HG02642 (cell line): ENCODE data around the gene NR6A1.
"Not testable (repeated sequence)": the region's sequence is repeated elsewhere in the genome, so short reads cannot be mapped to it uniquely, and the experiment has no call there.

ENCODE experiments used
- ATAC-seq: cut with Tn5 transposase; IDR thresholded peaks from one replicate; pipeline ENCODE4 v1.9.1; 2021; ENCODE audit warnings: mild to moderate bottlenecking; ENCODE audit not compliant: unreplicated experiment, poor library complexity

Gene NR6A1

DNA sequence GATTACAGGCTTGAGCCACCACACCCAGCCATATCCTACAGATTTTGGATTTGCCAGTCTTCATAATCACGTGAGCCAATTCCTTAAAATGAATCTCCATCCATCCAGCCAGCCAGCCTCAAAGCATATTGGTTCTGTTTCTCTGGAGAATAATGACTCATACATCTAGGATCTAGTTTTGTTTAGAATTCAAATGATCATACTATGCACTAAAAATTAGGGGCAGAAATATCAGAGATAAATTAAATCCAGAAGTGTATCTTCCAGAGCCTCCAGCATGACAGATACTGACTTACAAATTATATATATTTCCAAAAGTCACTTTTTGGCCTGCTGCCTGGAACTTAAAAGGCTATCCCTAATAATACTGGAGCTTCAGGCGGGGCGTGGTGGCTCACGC is 144.8 kb downstream of the NR6A1 start:
- ATAC-seq, result no peak

DNA sequence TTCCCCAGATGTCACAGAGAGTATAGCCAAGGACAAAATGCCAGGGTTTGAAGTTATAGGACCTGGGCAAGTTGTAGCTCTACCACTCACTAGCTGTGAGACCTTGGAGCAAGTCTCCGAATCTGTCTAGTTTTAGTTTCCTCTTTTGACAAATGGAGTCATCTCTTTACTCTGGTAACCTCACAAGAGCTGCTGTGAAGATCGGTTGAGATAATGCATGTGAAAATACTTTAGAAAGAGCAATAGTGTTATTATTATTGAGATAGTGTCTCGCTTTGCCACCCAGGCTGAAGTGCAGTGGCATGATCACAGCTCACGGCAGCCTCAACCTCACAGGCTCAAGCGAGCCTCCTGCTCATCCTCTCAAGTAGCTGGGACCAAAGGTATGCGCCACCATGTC is 146.0 kb downstream of the NR6A1 start:
- no peak for ATAC-seq

DNA sequence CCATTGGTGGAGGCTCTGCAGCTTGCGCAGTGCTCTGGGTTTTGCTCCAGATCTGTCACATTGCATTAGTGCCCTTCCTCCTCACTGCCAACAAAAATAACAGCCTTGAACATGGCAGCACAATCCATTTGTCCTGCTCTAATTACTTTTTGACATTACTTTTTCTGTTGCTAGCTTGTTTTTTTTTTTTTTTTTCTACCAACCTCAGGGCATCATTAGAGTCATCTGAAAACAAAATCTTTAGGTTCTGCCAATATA is 146.4 kb downstream of the NR6A1 start:
- ATAC-seq, result no peak

DNA sequence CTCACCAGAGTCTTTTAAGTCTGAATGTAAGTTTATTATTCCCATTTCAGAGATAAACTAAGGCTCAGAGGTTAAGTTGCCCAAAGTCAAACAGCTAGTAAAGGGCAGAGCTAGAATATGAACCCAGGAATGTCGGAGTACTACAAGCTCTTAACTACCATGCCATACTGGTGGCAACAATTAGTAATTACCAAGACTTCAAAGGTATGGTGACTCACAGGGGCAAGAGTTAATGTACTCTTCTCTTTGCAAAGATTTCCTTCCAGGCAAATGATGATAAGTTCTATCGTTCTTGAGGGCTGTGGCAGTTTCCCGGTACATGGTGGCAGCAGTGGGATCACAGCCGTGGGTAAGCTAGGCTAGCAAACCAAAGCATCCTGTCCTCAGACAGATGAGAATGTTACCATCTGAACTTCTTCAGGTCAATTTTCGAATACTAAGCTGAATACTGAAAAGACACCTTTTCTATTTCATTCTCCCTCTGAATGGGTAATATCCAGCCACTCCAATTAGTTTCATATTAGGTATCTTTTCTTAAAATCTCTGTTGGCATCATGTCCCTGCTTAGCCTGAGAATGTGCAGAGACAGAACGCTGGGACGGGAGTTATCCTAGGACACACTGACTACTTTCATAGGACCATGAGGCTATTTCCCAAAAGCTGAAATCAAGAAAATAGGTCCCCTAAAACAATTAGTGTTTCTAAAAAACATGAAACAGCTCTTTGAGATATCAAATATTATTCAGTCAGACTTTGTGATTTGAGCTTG is 147.0 kb downstream of the NR6A1 start:
- ATAC-seq, result no peak

DNA sequence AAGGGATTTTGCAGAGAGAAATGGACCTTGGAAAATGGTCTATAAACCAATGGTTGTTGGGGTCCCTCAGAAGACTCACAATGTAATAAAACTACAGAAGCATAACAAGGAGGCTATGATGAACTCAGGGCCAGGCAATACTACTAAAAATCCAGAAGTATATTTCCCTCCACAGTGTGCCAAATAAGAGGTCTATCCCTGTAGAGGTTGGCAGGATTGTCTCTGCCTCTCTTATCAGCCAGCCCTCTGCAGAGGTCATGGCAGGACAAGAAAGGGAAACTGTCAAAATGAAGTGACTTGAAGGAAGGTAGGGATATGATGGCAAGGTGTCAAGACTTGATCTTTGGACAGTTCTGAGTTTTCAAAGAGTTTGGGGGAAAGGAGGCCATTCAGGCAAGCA is 148.2 kb downstream of the NR6A1 start:
- no peak for ATAC-seq

DNA sequence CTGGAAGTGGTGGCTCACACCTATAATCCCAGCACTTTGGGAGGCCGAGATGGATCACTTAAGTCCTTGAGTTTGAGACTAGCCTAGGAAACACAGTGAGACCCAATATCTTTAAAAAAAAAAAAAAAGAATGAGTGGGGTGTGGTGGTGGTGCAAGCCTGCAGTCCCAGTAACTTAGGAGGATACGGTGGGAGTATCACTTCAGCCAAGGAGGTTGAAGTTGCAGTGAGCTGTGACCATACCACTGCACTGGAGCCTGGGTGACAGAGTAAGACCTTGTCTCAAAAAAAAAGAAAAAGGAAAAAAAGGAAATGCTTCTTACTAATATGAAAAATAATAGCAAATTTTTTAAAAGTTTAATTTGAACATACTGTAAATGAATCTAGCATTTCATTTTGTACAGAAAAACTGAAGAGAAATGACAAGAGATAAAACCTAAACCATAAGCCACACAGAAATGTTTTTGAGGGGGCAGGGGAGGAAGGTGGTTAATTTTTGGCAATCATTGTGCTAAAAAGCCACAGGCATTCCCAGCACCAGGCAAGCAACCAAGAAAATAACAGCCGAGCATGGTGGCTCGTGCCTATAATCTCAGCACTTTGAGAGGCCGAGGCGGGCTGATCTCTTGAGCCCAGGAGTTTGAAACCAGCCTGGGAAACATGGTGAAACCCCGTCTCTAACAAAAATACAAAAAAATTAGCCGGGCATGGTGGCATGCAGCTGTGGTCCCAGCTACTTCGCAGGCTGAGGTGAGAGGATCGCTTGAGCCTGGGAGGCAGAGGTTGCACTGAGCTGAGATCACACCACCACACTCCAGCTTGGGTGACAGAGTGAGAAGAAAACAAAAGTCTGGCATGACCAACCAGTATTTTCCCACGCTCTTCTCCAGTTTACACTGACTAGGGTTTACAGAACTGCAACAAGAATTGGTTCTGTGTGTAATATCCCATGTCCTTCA is 149.5 kb downstream of the NR6A1 start:
- ATAC-seq, result no peak

DNA sequence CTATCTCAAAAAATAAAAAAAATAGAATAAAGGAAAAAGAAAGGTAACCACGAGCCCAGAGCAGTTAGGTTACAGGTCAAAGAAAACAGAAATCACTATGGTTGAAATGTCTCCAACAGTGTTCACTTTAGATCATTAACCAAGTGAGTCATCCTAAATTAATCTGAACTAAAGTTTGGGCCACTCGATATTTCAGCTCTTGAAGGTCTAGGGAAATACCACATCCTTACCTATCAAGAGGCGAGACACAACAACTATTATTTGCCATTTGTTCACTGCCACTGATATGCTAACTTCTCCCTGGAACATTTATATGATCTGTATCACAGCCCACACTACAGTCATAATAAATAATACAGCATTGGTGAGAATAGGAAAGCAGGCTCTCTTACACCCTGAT is 152.6 kb downstream of the NR6A1 start:
- ATAC-seq, result no peak

DNA sequence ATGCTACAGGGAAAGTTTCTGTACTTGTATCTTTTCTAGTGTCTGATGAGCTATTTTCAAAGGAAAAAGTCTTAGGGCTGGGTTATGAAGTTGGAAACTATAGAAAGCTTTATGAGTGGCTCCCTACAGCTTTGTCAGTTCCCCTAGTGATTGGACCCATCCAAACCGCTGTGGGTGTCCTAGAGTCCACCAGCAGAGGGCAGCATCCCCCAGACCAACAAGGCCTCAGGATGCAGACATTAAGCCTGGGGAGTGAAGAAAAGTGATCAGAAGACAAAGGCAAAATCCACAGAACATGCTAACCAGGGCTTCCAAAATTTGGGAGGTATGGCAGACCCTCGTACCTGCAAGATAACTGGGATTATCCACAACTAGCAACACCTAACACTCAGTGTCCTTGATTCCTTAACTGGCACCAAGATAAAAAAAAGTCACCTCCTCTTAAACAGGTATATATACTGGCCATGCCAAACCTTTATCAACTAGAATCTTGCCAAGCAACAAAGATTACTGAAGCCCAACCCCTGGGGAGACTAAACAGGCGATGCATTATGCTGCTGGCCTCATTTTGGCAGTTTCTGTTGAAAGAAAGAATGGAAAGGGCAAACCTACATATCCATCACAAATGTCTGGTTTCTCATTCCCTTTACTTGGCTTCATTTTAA is 153.5 kb downstream of the NR6A1 start:
- ATAC-seq, result no peak

DNA sequence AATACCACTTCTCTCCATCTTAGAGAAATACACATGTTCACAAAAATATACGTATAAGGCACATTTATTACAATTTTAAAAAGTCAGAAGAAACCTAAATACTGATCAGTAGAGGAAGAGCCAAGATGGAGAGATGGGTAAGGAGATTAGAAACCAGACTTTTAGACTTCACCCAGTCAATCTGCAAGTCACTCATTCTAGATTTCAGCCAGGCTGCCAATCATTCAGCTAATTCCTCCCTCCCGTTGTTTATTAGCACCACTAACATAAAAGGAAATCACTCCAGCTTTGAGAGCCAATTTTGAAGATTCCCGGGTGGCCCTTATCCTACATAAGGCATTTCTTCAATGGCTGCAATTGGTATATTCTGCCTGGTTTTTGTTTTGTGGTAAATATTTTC is 154.2 kb downstream of the NR6A1 start:
- ATAC-seq, result no peak

DNA sequence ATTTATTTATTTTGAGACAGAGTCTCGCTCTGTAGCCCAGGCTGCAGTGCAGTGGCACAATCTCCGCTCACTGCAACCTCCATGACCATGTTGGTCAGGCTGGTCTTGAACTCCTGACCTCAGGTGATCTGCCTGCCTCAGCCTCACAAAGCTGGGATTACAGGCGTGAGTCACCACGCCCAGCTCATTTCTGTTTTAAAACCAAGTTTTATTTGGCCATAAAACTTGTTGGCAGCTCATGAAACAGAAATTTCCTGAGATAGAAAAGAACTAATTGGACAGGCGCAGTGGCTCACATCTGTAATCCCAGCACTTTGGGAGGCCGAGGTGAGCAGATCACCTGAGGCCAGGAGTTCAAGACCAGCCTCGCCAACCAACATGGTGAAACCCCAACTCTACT is 155.3 kb downstream of the NR6A1 start:
- ATAC-seq, result not testable (repeated sequence)

DNA sequence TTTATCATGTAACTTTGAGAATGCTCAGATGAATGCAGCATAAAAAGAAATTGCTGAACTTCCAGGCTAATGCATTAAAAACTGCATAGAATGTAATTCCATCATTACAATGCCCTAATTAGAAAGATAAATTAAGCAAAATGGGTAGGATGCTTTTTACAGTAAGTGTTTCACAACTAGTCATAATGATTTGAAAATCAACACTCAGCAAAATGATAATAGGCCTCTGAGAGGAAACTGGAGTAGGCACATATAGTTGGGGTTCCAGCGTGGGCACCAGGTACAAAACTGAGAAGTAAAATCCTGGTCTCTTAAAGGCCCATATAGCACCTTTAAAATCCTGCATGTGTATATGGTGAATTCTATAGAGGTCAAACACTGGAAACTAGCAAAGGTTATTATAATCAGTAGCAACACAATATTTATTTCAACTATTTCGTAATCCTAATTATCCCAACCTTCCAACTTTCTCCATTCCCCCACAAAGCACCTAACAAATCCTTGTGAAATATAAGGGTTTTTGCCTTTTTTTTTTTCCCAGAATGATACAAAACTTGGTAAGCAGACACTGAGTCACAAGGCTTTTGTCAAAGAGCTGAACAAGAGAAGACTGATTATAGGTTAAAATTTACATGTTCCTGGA is 155.9 kb downstream of the NR6A1 start:
- no peak for ATAC-seq

DNA sequence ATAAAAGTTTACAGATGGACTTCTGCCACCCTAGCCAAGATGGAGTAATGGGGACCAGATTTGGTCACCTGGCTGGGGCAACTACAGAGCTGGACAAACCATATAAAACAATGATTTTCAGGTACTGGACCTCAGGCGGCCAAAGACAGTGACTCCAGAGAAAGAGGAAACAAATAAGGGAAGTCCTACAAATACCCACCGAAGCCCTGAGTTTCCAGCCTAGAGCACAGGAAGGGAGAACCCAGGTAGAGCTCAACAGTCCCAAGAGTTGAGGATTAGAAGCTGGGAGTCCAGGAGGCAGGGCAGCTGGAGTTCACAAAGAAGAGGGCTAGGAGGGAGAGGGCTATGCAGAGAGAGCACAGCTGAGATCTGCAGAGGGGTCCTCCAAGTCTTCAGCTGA is 157.3 kb downstream of the NR6A1 start:
- ATAC-seq, result no peak

DNA sequence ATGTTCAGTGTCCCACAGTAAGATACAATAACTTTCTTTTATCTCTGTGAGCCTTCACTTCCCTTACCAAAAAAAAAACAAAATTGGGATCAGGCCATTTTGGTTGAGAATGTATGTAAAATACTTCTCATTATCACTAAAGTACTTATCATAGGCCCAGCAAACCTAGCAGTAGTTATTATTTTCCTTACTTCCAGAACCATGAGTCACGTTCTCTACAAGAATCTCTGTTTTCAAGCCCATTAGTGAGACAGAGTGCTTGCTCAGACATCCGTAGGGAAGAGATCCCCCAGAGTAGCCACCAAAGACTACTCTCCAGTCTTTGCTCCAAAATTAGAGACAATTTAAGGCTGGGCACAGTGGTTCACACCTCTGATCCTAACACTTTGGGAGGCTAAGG is 160.0 kb downstream of the NR6A1 start:
- ATAC-seq, result no peak

DNA sequence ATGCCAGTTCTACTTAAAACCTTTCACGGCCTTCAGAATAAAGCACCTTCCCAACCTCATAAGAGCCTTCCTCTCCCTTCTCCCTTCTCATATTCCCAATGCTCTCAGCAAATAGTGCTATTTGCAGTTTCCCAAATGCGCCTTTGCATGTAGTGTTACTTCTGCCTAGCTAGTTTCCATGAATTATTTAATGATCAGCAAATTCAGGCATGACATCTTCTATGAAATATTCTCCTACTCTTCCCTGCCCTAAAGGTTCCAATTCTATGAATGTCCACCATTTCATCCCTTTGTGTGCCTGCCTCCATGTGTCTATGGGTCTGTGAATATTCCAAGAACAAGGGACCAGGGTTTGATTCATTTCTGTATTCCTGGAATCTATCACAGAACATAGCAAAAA is 165.1 kb downstream of the NR6A1 start:
- ATAC-seq, result no peak

DNA sequence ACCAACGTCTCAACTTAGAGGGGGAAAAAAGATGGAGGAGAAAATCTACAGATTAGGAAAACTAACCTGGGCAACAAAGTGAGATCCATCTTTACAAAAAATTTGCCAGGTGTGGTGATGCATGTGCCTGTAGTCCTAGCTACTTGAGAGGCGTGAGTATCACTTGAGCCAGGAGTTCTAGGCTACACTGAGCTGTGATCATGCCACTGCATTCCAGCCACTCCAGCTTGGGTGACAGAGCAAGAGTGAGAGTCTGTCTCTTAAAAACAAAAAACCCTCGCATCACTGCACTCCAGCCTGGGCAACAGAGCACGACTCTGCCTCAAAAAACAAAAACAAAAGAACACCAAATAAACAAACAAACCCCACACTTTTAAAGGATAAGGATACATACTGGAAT is 165.9 kb downstream of the NR6A1 start:
- ATAC-seq, result no peak

DNA sequence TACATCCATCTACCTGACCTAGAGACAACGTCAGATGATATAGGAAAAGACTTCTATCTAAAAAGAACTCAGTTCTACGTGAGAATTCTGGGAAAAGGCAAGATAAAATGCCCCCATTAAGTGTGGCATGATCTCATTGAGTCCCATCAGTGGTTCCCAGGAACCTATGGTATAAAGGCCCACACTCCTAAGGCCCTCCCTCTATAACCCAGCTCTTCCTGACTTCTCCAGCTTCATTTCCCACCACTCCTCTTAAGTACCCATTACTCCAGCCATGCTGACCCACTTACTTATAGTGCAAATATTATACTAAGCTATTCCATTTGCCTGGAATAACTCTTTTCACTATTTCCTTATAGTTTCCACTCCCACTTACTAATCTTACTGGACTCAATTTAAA is 168.5 kb downstream of the NR6A1 start:
- no peak for ATAC-seq

DNA sequence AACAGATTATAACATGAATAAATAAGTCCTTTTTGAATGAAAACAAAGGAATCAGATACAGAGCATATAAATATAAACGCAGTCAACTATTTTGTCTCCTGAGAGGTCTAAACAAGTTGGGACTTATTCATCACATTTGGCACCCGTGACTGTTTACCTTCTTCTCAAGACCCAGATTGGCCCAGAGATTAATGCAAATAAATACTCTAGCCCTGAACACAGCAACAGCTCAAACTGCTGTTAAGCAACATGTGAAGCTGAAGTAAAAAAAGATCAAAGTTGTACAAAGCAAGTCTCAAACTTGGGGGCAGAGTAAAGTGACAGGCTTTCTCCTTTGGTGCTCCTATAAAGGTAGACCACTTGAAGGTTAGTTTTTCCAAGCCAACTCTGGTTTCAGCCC is 168.9 kb downstream of the NR6A1 start:
- ATAC-seq, result no peak

DNA sequence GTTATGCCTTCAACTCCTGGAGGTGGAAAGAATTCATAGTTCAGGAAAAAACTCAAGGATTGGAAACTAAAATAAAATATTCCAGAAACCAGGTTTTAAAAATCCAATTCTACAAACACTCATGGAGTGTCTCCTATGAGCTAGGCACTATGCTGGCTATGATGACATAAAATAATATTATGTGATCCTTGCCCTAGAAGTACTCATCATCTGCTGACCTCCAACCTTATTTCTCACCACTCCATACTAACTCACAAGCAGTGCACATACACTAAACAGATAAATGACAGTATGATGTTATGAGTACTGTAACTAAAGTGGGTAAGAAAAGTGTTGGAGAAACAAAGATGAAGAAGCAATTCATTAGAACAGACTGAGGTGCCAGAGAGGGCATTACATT is 170.7 kb downstream of the NR6A1 start:
- ATAC-seq, result no peak

DNA sequence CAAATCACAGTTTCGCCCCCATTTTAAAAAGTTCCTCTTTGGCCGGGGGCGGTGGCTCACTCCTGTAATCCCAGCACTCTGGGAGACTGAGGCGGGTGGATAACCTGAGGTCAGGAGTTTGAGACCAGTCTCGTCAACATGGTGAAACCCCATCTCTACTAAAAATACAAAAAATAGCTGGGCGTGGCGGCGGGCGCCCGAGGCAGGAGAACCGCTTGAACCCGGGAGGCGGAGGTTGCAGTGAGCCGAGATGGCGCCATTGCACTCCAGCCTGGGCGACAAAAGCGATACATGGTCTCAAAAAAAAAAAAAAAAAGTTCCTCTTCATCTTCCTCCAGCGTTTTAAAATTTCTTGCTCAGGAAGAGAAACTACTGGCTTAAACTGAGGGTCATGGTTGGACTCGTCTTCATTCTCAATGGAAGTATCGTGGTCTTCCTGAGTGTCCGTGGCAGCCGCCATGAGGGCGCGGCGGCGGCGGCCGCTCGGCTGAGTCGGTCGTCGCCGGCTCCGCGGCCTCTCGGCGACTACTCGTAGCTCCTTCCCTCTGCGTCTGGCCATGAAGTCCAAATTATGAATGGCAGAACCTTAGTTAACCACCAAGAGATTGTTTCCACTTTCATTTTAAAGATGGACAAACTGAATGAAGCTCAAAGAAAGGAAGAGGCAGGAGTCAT is 171.9 kb downstream of the NR6A1 start:
- ATAC-seq, result no peak

DNA sequence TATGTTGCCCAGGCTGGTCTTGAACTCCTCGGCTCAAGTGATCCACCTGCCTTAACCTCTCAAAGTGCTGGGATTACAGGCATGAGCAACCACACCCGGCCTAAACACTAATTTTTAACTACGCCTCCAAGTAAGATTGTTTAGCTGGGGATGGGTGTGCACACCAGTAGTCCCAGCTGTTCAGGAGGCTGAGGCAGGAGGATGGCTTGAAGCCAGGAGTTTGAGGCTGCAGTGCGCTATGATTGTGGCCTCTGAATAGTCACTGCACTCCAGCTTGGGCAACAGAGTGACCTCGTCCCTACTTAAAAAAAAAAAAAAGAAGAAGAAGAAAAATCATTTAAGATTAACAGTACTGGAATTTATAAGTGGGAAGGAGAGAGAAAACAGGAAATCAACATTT is 173.1 kb downstream of the NR6A1 start:
- no peak for ATAC-seq
